ENCODE measurements around the gene HSPBP1.

HSPBP1 gene

DNA sequence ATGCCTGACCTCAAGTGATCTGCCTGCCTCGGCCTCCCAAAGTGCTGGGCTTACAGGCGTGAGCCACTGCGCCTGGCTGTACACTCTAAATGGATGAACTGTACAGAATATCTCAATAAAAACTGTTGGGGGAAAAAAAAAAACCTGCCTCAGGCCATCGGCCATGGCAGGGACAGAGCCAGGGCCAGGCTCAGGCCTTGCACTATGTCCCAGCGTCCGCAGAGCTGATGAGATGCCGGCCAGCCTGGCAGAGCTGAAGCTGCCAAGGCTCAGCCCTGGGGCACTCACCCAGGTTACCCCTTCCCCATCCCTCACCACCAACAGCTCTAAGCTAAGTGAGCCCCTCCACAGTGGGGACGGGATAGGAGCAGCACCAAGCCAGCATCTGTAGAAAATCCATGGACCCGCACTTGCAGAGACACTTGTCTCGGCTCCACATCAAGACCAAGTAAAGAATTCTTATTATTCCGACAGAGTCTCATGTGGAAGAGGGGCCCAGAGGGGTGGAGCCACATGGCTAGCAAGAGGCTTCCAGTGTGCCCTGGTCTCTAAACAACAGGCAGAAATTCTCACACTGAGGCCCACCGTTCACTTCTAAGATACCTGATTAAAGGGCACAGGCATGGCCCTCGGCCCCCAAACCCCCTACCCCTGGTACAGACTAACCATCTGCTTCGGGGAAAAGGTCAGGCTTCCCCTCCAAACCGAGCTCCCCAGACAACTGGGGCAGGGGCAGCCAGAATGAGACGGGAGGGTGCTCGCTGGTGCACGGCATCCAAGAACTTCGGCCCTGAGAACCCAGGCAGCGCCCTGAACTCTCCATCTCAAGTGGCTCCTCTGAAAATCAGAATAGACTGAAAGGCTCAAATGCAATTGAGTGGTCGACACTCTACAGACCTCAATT, 26.9 kb downstream of the HSPBP1 start:
- DNase-seq, result peak; percentile 32

DNA sequence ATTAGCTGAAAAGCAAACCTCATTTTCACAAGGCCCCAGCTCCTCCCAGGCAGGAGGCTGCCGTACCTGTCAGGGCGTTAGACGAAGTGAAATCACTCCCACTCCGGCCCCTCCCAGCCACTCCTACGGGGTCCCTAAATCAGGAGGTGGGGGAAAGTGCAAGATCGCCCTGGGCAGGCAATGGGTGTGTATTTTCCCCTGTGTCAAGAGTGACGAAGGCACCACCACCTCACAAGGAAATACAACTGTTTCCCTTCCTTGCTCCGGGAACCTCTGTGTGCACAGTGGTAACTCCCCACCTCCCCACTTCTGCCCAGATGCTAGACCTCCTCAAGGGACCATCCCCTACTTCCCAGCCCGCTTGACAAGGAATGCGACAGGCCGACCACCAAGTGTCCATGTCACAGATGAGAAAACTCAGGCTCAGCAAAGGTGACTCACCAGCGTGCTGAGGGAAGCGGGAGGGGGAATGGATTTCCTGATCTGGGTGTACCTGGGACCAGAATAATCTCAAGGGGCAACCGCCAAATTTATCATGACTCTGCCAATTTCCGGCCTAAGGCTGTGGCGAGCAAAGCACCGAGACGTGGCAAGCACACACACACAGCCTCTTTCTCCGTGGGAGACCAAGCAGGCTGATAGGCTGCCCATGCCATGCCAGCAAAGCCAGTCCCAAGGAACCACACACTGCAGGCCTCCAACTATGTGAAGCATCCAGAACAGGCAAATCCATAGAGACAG, 28.4 kb downstream of the HSPBP1 start:
- peak; percentile 65 for DNase-seq

DNA sequence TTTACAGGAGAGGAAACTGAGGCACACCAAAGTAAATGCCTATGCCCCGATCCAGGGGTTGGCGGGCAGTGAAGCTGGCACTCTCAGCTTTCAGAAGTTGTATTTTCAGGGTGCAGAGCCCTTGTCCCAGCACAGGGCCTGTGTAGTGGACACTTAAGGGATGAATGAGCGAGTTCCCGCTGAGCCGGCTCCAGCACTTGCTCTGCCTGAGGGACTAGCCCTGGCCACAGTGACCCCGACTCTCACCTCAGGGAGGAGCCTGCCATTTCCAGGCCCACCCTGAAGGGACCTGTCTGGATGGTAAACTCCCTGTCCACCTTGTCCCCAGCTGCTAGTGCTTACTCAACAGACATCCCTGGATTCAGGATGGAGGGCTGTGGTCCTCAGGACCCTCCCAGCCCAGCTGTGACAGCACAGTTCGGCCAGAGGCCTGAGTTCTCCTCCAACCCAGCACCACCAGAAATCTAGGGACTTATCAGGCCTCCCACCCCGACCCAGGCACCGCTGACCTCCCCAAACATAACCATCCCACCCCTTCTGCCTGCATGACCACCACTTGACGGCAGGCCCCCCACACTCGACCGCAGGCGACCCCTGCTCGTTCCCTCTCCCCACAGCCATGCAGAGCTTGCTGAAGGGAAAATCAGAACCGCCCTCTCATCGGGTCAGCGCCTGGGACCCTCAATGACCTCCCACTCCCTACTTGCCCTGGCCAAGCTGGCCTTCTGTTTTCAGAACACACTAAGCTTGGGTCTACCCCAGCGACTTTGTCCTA, 29.5 kb downstream of the HSPBP1 start:
- no peak for DNase-seq

GRCh38 chr19:55249841-55250240, 30.1 kb downstream of the HSPBP1 start:
- no peak for DNase-seq

DNA sequence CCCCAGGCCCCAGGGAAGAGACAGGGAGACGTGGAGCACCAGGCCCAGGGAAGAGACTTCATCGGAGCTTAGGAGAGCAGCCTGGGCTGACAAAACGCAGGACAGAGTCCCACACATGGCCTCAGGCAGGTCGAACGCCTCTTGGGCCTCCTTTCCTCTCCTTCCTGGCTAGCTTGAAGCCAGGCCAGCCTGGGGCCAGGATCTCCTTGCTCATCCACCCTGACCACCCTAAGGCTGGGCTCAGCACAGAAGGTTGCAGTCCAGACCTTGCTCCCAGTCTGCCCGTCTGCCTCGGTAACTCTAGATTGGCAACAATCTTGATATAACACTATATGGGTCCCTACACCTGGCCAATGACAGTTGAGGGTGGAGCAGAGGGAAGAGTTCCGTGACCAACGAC, 31.2 kb downstream of the HSPBP1 start:
- DNase-seq, result no peak

DNA sequence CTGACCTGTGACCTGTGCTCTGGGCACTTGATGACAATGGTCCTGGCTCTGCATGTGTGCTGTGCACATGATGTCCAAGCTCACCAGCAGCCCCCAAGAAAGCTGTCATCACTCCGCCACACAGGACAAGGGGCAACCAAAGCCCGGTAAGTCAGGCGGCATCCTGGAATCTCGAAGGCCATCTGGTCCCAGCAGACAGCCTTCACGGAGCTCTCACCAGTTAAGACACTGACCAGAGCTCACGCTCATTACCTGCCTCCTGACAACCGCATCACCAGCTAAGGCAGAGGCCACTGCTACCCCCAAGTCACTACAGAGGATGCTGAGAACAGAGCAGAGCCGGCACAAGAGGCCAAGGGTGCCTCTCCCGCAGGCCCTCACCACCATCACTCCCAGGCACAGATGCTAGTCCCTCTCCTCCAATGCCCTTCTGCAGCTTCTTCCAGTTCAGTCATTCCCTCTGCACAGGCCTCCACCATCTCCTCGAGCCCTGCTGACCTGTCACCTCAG, 31.7 kb downstream of the HSPBP1 start:
- DNase-seq, result no peak

DNA sequence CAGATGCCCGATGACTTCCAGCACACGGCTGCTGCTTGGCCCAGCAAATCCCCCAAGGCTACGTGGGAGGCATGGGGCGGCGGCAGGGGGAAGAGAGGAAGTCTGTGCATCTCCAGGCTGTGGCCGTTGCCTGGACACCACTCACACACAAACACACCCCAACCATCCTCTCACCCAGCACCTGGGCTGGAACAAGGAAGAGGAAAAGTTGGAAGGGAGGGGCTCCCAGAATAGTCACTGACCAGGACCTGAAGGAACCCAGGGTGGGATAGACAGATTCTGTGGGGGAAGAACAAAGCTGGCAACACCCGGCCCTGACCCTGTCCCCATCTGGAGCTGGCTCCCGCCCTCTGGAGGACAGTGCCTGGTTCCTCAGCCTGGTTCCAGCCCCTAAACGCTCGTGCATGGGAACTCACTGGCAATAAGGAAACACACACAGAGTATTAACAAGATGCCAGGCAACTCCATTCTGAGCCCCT, 32.2 kb downstream of the HSPBP1 start:
- DNase-seq, result no peak

- no peak for DNase-seq
Observed at GRCh38 chr19:55246462-55247451, 33.2 kb downstream of the HSPBP1 start.

DNA sequence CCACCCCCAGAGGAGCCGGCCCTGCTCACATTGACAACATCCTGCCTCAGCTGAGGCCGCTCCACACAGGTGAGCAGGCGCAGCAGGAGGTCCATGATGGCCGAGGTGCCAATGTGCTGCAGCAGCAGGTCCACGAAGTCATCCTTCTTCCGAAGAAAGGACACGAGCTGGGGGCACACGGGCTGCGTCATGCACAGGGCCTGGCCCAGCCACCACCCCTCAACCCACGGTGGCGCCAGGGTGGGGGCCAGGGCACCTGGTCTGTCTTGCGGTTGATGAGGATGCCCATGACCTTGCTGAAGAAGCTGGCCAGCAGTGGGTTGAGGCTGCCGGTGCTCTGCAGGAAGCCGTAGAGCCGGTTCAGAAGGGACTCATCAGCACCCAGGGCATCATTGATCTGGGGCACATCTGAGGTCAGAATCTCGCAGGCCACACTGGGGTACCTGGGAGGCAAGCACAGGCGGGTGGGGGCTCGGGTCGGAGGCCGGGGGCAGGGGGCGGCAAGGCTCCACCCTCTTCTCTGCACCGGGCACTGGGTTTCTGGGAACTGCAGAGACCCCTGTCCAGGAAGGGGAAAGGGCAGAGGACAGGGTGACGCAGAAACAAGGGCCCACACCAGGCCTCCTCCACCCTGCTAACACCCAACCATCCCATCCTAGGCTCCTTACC, 34.5 kb downstream of the HSPBP1 start:
- no peak for DNase-seq

DNA sequence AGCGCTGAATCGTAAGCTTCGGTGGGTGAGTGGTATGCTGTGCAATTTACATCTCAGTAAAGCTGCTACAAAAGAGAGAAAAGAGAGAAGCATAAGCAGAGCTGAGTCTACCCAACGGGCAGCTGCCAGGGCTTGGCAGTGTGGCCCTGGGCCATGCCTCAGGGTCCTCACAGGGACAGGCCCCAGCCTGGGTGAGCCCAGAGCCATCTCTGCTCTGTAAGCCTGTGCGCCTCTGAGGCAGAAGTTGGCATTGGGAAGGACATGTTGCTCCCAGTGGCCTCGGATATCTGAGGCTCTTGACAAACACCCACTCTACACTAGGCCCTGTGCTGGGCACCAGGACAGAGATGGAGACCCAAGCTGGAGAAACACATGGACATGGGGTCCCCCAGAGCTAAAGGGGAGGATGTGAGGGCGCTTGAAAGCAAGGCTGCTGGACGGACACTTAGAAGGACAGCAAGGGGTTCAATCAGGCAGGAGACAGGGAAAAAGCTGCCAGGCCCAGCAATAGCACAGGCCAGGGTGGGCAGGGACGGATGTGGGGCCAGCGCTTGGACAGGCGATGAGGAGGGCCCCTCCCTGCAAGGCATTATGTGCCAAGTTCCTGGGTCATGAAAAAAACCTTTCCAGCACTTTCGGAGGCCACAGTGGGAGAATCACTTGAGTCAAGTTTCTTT, 35.8 kb downstream of the HSPBP1 start:
- DNase-seq, result no peak

GRCh38 chr19:55242517-55242916, 37.4 kb downstream of the HSPBP1 start:
- DNase-seq, result no peak

- DNase-seq, result no peak
Observed at GRCh38 chr19:55241935-55242464, 37.9 kb downstream of the HSPBP1 start.

DNA sequence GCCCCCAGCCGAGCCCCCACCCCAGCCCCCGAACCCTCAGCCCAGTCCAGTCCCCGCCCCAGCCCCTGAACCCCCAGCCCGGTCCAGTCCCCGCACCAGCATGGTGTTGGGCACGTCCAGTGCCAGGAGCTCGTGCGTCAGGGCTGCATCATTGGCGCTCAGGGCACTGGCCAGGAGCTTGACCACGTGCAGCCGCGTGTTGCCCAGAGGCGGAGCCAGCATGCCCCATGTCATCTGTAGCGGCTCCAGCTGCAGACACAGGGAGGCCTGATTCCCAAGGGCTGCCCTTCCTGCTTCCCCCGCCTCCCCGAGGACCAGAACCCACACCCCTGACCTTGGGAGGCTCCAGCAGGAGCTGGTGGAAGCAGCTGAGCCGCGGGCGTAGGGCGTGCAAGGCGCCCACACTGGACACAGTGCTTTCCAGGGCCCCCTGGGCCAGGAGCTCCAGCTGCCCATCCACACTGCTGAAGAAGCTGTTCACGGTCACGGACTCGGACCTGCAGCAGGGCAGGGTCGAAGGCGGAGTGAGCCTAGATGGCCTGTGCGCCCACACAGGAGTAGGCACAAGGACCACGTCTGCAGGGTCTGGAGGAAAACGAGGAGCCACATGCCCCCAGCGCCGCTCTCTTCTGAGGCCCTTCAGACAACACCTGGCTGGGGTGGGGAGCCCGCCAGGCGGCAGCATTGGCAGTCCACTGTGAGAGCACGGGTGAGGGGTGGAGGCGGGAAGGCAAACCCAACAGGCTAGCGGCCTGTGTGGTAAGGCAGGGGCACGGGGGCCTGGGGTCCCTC, 38.6 kb downstream of the HSPBP1 start:
- DNase-seq, result no peak

- no peak for DNase-seq
Observed at GRCh38 chr19:55240713-55241020, 39.2 kb downstream of the HSPBP1 start.

DNA sequence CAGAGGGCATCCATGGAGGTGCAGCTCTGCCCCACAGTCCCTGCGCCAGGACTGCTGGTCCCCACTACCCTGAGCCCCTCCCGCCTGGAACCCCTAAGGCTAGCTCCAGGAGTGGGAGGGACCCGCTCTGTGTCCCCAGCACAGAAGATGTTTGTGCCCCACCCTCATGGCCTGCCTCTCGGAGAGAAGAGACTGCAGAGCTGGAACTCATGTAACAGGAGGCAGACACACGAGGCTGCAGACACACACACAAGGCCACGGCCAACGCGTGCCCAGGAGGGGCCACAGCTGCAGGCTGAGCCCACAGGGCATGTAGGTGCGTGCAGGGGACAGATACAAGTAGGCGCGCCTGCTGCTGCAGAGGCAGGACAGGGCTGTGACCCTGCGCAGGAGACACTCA, 40.9 kb downstream of the HSPBP1 start:
- no peak for DNase-seq

DNA sequence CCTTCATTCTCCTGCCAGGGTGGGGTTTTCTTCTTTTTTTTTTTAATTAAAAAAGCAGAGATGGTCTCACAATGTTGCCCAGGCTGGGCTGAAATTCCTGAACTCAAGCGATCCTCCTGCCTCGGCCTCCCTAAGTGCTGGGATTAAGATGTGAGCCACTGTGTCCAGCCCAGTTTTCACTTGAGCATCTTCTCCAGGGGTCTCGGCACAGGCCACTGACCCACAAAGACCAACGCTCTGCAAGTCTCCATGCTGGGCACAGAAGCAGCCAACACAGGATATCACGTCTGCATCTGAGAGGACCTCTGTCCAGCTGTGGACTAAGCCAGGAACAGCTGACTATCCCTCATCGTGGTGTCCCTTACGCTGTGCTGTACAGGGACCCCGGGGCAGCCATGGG, 41.9 kb downstream of the HSPBP1 start:
- DNase-seq, result no peak

DNA sequence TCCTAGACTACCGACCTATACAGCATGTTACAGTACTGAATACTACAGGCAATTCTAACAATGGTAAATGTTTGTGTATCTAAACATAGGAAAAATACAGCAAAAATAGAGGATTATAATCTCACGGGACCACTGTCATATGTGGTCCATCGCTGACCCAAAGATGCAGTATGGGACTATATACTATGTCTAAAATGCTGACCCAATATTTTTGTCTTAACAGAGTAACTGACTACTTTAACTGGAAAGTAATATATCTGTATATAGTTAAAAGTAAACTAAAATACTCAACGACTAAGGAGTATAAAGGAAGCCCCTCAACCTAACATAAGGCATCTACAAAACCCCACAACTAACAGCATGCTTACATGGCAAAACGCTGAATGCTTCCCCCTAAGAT, 46.9 kb downstream of the HSPBP1 start:
- DNase-seq, result no peak

GRCh38 chr19:55232286-55232602, 47.7 kb downstream of the HSPBP1 start:
- no peak for DNase-seq

- no peak for DNase-seq
Observed at GRCh38 chr19:55231391-55232285, 48.3 kb downstream of the HSPBP1 start.

All from stimulated activated CD8-positive, alpha-beta memory T cell treated with anti-CD3 and anti-CD28 coated beads, Interleukin-4, amount 100 ng/mL, for 48 hours (primary cell).